SK-N-SH (cell line): ENCODE measurements around the gene NR6A1. TPM values are rescaled to one million over a fixed set of nuclear protein-coding genes. Genes with fewer than 3 reads are reported as not detected.

Experiments
- CTCF ChIA-PET: fragments of 300-600, 350-600 bp; formaldehyde crosslinking; extraction: SDS; loops from one replicate; lab custom pipeline; 2021; lab: Yijun Ruan, JAX
- POLR2A ChIA-PET: fragments of 350-600 bp; sonication (Branson Sonifier 250); formaldehyde crosslinking; extraction: SDS; loops from one replicate; lab custom pipeline; 2020; ENCODE audit warnings: antibody characterized with exemption, inconsistent platforms; lab: Yijun Ruan, JAX
- DNase-seq: peaks from one replicate; pipeline ENCODE4 v3.0.0; 2012
- H2AFZ ChIP-seq: fragments of 200-600 bp; sonication (generic); 2 replicates; pipeline ENCODE4 v1.8.1; 2016; ENCODE audit warnings: antibody characterized with exemption, mild to moderate bottlenecking, low read depth
- H3F3A ChIP-seq: fragments of 200-600 bp; sonication (generic); replicated peaks from 2 replicates; pipeline ENCODE3; 2016; ENCODE audit warnings: antibody characterized with exemption, mild to moderate bottlenecking; ENCODE audit not compliant: insufficient read depth
- H3K27ac ChIP-seq, 2 experiments: fragments of 200-500 bp in 1 of 2; fragments of 200-600 bp in 1 of 2; sonication (Bioruptor generic) in 1 of 2; sonication (generic), shearing (Covaris generic) in 1 of 2; 2 replicates each; pipeline versions ENCODE4 v1.5.1 to v1.6.1; 2014 to 2016; ENCODE audit warnings: low read depth in 2 of 2, inconsistent platforms in 1 of 2, low read length in 1 of 2, mild to moderate bottlenecking in 1 of 2, mixed read lengths in 1 of 2
- H3K27me3 ChIP-seq: fragments of 200-600 bp; sonication (generic), shearing (Covaris generic); 2 replicates; pipeline ENCODE4 v1.6.1; 2016; ENCODE audit warnings: mixed run types; ENCODE audit not compliant: insufficient read depth
- H3K36me3 ChIP-seq, 2 experiments: fragments of 200-500 bp in 1 of 2; fragments of 200-600 bp in 1 of 2; sonication (Bioruptor generic) in 1 of 2; sonication (generic) in 1 of 2; replicated peaks in 1 of 2; 2 replicates each; pipeline versions ENCODE3 to v1.5.1; 2014 to 2016; ENCODE audit warnings: low read length in 1 of 2, mild to moderate bottlenecking in 1 of 2; ENCODE audit not compliant: insufficient read depth in 2 of 2, control insufficient read depth in 1 of 2
- H3K4me1 ChIP-seq, 2 experiments: fragments of 200-500 bp in 1 of 2; fragments of 200-600 bp in 1 of 2; sonication (Bioruptor generic) in 1 of 2; sonication (generic), shearing (Covaris generic) in 1 of 2; 2 replicates each; pipeline versions ENCODE4 v1.5.1 to v1.6.1; 2014 to 2016; ENCODE audit warnings: low read depth in 1 of 2, low read length in 1 of 2, mixed run types in 1 of 2; ENCODE audit not compliant: insufficient read depth in 2 of 2, control insufficient read depth in 1 of 2
- H3K4me2 ChIP-seq: fragments of 200-600 bp; sonication (generic), shearing (Covaris generic); 2 replicates; pipeline ENCODE4 v1.6.1; 2017; ENCODE audit warnings: mixed run types
- H3K4me3 ChIP-seq, 2 experiments: fragments of 200-500 bp in 1 of 2; fragments of 200-600 bp in 1 of 2; sonication (Bioruptor generic) in 1 of 2; sonication (generic), shearing (Covaris generic) in 1 of 2; 2 replicates each; pipeline versions ENCODE4 v1.5.1 to v1.8.1; 2014 to 2016; ENCODE audit warnings: low read depth in 2 of 2, inconsistent platforms in 1 of 2, low read length in 1 of 2, mild to moderate bottlenecking in 1 of 2, mixed read lengths in 1 of 2, moderate library complexity in 1 of 2
- H3K79me2 ChIP-seq: fragments of 200-600 bp; sonication (generic); 2 replicates; pipeline ENCODE4 v1.8.1; 2017; ENCODE audit warnings: mild to moderate bottlenecking; ENCODE audit not compliant: insufficient read depth
- H3K9ac ChIP-seq: fragments of 200-600 bp; sonication (generic); 2 replicates; pipeline ENCODE4 v1.6.1; 2017; ENCODE audit warnings: mixed run types
- H3K9me2 ChIP-seq: fragments of 200-600 bp; sonication (generic); 2 replicates; pipeline ENCODE4 v1.6.1; 2017; ENCODE audit warnings: mixed run types
- H3K9me3 ChIP-seq: fragments of 200-600 bp; sonication (generic); 2 replicates; pipeline ENCODE4 v1.6.1; 2017; ENCODE audit warnings: mixed run types, mild to moderate bottlenecking, moderate library complexity
- H4K20me1 ChIP-seq: fragments of 200-600 bp; sonication (generic); 2 replicates; pipeline ENCODE4 v1.6.1; 2017; ENCODE audit warnings: mild to moderate bottlenecking, mixed run types; ENCODE audit not compliant: insufficient read depth
- EP300 ChIP-seq, 2 experiments: IDR thresholded peaks; 2 replicates each; pipeline versions ENCODE4 v1.4.0 to v1.6.1; 2012; ENCODE audit warnings: borderline replicate concordance in 1 of 2, low read depth in 1 of 2, low read length in 1 of 2
- GABPA ChIP-seq: IDR thresholded peaks from 2 replicates; pipeline ENCODE4 v1.4.0; 2012; ENCODE audit warnings: low read depth, mild to moderate bottlenecking
- NRF1 ChIP-seq: IDR thresholded peaks from 2 replicates; pipeline ENCODE4 v1.6.1; 2012; ENCODE audit warnings: low read depth, mild to moderate bottlenecking, low read length
- REST ChIP-seq: IDR thresholded peaks from 2 replicates; pipeline ENCODE4 v1.6.1; 2012; ENCODE audit warnings: mild to moderate bottlenecking, low read depth, low read length, moderate library complexity
- RXRA ChIP-seq: IDR thresholded peaks from 2 replicates; pipeline ENCODE4 v1.4.0; 2012; ENCODE audit warnings: low read depth, mild to moderate bottlenecking, borderline replicate concordance
- SMC3 ChIP-seq: IDR thresholded peaks from 2 replicates; pipeline ENCODE4 v1.6.1; 2012; ENCODE audit warnings: low read depth, low read length, improper control_type of control experiment
- TAF1 ChIP-seq: IDR thresholded peaks from 2 replicates; pipeline ENCODE4 v1.6.1; 2012; ENCODE audit warnings: low read depth, mild to moderate bottlenecking, low read length, moderate library complexity, borderline replicate concordance
- YY1 ChIP-seq: IDR thresholded peaks from 2 replicates; pipeline ENCODE4 v1.4.0; 2012; ENCODE audit warnings: low read depth, mild to moderate bottlenecking
- ZBTB33 ChIP-seq: IDR thresholded peaks from 2 replicates; pipeline ENCODE4 v1.4.0; 2012; ENCODE audit warnings: low read depth, borderline replicate concordance
- WGBS: methylation state at CpG from one replicate; pipeline ENCODE4 v1.1.6; 2017; ENCODE audit warnings: low lambda C conversion rate; 5-methylcytosine and 5-hydroxymethylcytosine counted together
- polyA plus RNA-seq, 3 experiments: library from polyadenylated mRNA; depleted of rRNA; stranded (reverse); fragments of >200 nt; gene quantifications; 2 replicates each; pipeline ENCODE4 v1.2.3, GENCODE V29; 2012
- TF ChIP-seq, protein P1 (sequence below): fragments of 150-350 bp; IDR thresholded peaks from 2 replicates; pipeline ENCODE4 v1.6.1; 2017; ENCODE audit warnings: antibody characterized with exemption, low read length, low read depth, borderline replicate concordance

NR6A1 gene
- polyA plus RNA-seq, 1 of the 3 experiments (the other 2 are of a cell fraction) = 1.2 TPM

GRCh38 chr9:124559871-124560270 is 211.2 kb downstream of the NR6A1 start:
- CTCF ChIA-PET = no interaction called here

More at GRCh38 chr9:124559871-124560270, 211.2 kb downstream of the NR6A1 start:
- WGBS = 68% methylated on average over 2 of the region's 2 CpGs
- TF ChIP-seq GABPA (no peak), YY1 (no peak), TAF1 (no peak), ZBTB33 (no peak), EP300 (IDR thresholded peaks at IDR 0.05; ENCODE audit: borderline replicate concordance in 1 of 2, low read depth in 1 of 2, low read length in 1 of 2) (no peak), SMC3 (no peak), RXRA (no peak), REST (no peak), NRF1 (no peak)
- TF ChIP-seq, protein P1, sequence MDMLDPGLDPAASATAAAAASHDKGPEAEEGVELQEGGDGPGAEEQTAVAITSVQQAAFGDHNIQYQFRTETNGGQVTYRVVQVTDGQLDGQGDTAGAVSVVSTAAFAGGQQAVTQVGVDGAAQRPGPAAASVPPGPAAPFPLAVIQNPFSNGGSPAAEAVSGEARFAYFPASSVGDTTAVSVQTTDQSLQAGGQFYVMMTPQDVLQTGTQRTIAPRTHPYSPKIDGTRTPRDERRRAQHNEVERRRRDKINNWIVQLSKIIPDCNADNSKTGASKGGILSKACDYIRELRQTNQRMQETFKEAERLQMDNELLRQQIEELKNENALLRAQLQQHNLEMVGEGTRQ = no peak
- Histone ChIP-seq H4K20me1 (no peaks in the 10 kb centered on the region), H2AFZ (no peak overlapping the region), H3K9me2 (no peaks in the 10 kb centered on the region), H3K9me3 (no peaks in the 10 kb centered on the region), H3K79me2 (no peaks in the 10 kb centered on the region), H3K4me2 (no peak overlapping the region), H3F3A (no peaks in the 10 kb centered on the region), H3K9ac (no peak overlapping the region), H3K27me3 (no peaks in the 10 kb centered on the region), H3K4me1 (no peaks in the 10 kb centered on the region), H3K4me3 (no peak overlapping the region), H3K36me3 (no peaks in the 10 kb centered on the region), H3K27ac (no peak overlapping the region)
- POLR2A ChIA-PET = no interaction called here
- no peak for DNase-seq
